ENCODE measurements around the gene DHRSX.
"Not testable (repeated sequence)": the region's sequence is repeated elsewhere in the genome, so short reads cannot be mapped to it uniquely, and the experiment has no call there.

GRCh38 chrX:2469852-2470251 lies 30.9 kb downstream of the DHRSX start:
- TF ChIP-seq POLR2A, CTCF (IDR thresholded peaks at IDR 0.05): not testable (repeated sequence)

All from thyroid gland (tissue), 4 donors.